HG03039 (cell line): Measurements from ENCODE around the gene EEF2K.
A peak's percentile ranks its signal among the peaks of the same experiment; 100 is the strongest.
"Not testable (repeated sequence)": the region's sequence is repeated elsewhere in the genome, so short reads cannot be mapped to it uniquely, and the experiment has no call there.

Source experiments
- ATAC-seq: cut with Tn5 transposase; IDR thresholded peaks from one replicate; pipeline ENCODE4 v1.9.1; 2021; ENCODE audit warnings: mild to moderate bottlenecking, moderate library complexity; ENCODE audit not compliant: unreplicated experiment

EEF2K gene

GRCh38 chr16:22291860-22292318 is 85.8 kb downstream of the EEF2K start:
- ATAC-seq = no peak

- no peak for ATAC-seq
These were observed 86.2 kb downstream of the EEF2K start for GRCh38 chr16:22292320-22292719.

- no peak for ATAC-seq
These were observed 87.3 kb downstream of the EEF2K start for GRCh38 chr16:22293137-22294106.

GRCh38 chr16:22296225-22297113 is 90.4 kb downstream of the EEF2K start:
- ATAC-seq = no peak

GRCh38 chr16:22297114-22297870 is 91.2 kb downstream of the EEF2K start, which contains the start of gene POLR3E:
Gene POLR3E, plus strand, starts transcription at chr16:22297409. Its CDS starts 5,560 bp downstream, at chr16:22302969.
- peak; percentile 84 for ATAC-seq

GRCh38 chr16:22297871-22298733 is 92.0 kb downstream of the EEF2K start:
- peak; percentile 26 for ATAC-seq

GRCh38 chr16:22299036-22299435 is 93.0 kb downstream of the EEF2K start:
- ATAC-seq = no peak

GRCh38 chr16:22300427-22301071 is 94.5 kb downstream of the EEF2K start:
- no peak for ATAC-seq

- not testable (repeated sequence) for ATAC-seq
These were observed 95.3 kb downstream of the EEF2K start for GRCh38 chr16:22301423-22301822.

- ATAC-seq = no peak
These were observed 96.8 kb downstream of the EEF2K start for GRCh38 chr16:22302776-22303363.

- no peak for ATAC-seq
These were observed 98.3 kb downstream of the EEF2K start for GRCh38 chr16:22304411-22304810.

- no peak for ATAC-seq
These were observed 100.7 kb downstream of the EEF2K start for GRCh38 chr16:22306788-22307187.

- ATAC-seq = no peak
These were observed 101.8 kb downstream of the EEF2K start for GRCh38 chr16:22307838-22308237.

GRCh38 chr16:22308824-22309520 is 102.9 kb downstream of the EEF2K start:
- ATAC-seq = no peak

- no peak for ATAC-seq
These were observed 105.4 kb downstream of the EEF2K start for GRCh38 chr16:22311520-22311919.

GRCh38 chr16:22312897-22313781 is 107.1 kb downstream of the EEF2K start:
- no peak for ATAC-seq

- no peak for ATAC-seq
These were observed 107.9 kb downstream of the EEF2K start for GRCh38 chr16:22313876-22314470.
